HG03175 (cell line): ENCODE measurements around the gene SLC28A1.

Experiments
- ATAC-seq: cut with Tn5 transposase; IDR thresholded peaks from one replicate; pipeline ENCODE4 v1.9.1; 2021; ENCODE audit warnings: mild to moderate bottlenecking, moderate library complexity; ENCODE audit not compliant: unreplicated experiment

Gene SLC28A1

DNA sequence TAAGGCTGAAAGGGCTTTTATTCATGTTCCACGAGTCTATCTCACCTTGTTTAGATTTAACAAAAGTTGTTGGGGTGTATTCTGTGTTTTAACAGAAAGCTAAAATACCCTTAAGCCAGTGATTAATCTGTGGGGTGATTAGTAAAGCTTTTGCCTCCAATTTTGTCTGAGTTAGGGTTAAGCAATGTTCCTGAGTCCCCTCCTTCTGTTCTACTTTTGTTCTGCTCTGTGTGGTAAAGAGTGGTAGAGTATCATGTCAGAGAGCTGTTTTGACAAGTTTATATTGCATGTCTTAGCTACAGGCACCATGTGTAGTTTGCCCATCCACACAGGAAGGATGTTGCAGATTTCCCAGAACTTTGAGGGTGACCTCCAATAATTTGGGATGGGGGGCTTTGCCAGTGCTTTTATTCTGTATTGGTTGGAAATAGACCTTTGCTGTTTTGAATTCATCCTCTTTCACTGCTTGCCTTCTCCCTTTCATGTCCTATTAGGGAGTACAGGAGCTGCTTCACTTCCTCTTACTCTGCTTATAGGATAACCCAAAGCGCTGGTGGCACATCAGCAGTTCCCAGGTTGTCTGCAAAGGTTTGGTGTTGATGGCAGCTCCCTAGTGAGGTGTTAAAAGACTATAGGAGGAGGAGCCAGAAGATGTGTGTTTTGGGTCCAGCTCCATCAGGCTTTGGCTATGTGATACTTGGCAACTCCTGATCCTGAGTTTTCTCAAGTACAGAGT, 104.6 kb downstream of the SLC28A1 start:
- ATAC-seq: no peak

DNA sequence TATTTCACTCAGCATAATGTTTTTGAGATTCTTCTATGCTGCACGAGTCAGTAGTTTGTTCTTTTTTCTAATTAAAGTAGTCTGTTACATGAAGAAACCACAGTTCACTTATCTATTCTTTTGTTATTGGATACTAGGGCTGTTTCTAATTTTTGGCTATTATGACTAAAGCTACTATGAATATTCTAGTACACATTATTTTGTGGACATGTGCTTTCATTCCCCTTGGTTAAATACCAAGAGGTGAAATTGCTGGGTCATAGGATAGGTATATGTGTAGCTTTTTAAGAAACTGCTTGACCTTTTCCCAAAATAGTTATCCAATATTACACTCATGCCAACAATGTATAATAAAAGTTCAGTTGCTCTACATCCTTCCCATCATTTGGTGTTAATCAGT, 106.0 kb downstream of the SLC28A1 start:
- no peak for ATAC-seq

DNA sequence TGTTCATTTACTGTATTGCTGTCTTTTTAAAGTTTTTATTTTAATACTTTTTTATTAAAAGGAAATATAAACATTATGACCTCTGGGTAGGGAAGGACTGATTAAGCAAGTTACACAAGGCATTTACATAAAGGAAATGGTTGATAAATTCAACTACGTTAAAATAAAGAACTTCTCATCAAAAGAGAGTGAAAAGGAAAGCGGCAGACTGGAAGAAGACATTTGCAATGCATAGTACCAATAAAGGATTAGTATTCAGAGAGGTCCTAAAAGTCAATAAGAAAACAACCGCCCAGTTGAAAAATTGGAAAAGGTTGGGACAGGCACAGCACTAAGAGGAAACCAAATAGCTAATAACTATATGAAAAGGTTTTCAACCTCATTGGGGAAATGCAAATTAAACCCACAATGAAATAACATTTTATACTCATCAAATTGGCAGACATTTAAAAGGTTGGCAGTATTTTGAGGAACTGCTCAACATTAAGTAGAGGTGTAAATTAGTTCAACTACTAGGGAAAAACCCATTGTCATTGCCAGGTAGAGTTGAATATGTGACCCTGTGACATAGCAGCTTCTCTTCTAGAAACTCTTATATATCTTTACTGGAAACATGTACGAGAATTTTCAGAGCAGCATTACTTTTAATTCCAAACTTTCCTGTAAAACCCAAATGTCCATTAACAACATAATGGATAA, 106.7 kb downstream of the SLC28A1 start:
- no peak for ATAC-seq

DNA sequence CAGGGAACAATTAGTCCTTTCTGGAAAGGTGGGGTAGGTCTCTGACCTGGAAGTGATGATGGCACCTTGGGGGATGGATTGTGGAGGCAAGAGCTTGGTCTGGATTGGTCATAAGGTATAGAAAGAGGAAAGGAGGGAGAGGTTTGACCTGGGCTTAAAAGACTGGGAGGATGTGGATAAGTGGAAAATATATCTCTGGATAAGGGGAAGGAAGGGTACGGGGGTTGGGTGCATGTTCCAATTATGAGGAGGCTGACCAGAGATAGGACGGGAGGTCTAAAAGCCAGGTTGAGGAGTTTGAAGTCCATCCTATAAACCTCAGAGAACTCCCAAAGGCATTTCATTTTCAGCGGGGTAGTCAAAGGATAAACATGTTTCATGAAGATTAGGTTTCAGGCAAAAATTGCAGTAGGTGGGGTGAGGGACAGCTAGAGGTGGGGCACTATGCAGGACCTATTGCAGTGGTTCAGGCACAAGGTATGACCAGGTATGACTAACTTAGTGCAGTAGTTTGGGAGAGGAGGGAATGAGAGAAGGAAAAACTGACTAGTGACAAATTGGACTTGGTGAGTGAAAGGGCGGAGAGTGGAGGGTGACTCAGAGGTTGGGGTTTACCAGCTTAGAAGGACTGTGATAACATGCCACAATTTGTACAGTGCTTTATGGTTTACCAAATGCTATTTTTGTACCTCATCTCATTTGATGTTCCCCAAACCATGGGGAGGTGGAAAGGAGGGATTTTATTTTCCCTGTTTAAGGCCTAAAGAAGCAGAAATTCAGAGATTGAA, 107.9 kb downstream of the SLC28A1 start:
- ATAC-seq: no peak
